GM12891 (cell line): ENCODE measurements around the gene DYNLRB1.

Source experiments
- PAX5 ChIP-seq: IDR thresholded peaks from 2 replicates; pipeline ENCODE4 v1.6.1; 2011; ENCODE audit warnings: low read length, moderate library complexity, mild to moderate bottlenecking; ENCODE audit not compliant: insufficient read depth, severe bottlenecking
- POLR2A ChIP-seq: IDR thresholded peaks from 2 replicates; pipeline ENCODE4 v1.6.1; 2011; ENCODE audit warnings: low read depth, low read length, control low read depth
- POLR2AphosphoS5 ChIP-seq: IDR thresholded peaks from 2 replicates; pipeline ENCODE4 v1.6.1; 2011; ENCODE audit warnings: low read depth, low read length, control low read depth
- POU2F2 ChIP-seq: IDR thresholded peaks from 2 replicates; pipeline ENCODE4 v1.6.1; 2011; ENCODE audit warnings: low read depth, mild to moderate bottlenecking, control low read depth, low read length, moderate library complexity
- SPI1 ChIP-seq: IDR thresholded peaks from 2 replicates; pipeline ENCODE4 v1.6.1; 2011; ENCODE audit warnings: low read depth, low read length, control low read depth
- TAF1 ChIP-seq: IDR thresholded peaks from 2 replicates; pipeline ENCODE4 v1.6.1; 2011; ENCODE audit warnings: low read depth, low read length, control low read depth

- TF ChIP-seq PAX5 (no peak), POLR2A (no peak), POLR2AphosphoS5 (no peak), POU2F2 (no peak), TAF1 (no peak), SPI1 (no peak)
Measured at GRCh38 chr20:34530342-34530741, 14.1 kb downstream of the DYNLRB1 start.
